ENCODE results near the gene EEF2. TPM values are rescaled to one million over a fixed set of nuclear protein-coding genes. Genes with fewer than 3 reads are reported as not detected.
"Not testable (repeated sequence)": the region's sequence is repeated elsewhere in the genome, so short reads cannot be mapped to it uniquely, and the experiment has no call there.

The EEF2 gene
- total RNA-seq, 1 experiment from 2014 or later = 3,126 TPM

- POLR2A ChIA-PET = interaction anchor here (0.5 to 5.8 kb wide), 16 partner anchors 8 to 1113 kb away, joined by 3 to 245 read pairs (median 4); partner anchors contain the start of genes APBA3, EEF2, MRPL54 and PIAS4
- TF ChIP-seq CTCF (IDR thresholded peaks at IDR 0.05; ENCODE audit: unreplicated experiment) = no peak
- Mint-ChIP-seq H3K4me1 (ENCODE audit: insufficient read depth, unreplicated experiment) (peaks cover 18% of the 10 kb centered on the region), H3K9me3 (ENCODE audit: unreplicated experiment) (no peaks in the 10 kb centered on the region), H3K27me3 (ENCODE audit: insufficient read depth, unreplicated experiment) (no peaks in the 10 kb centered on the region), H3K36me3 (ENCODE audit: insufficient read depth, unreplicated experiment) (peaks cover 70% of the 10 kb centered on the region), H3K27ac (ENCODE audit: low read depth, unreplicated experiment) (peak overlapping the region; percentile 88), H3K4me3 (ENCODE audit: unreplicated experiment) (peak overlapping the region; percentile 72)
- TSS peak; percentile 83 for BruUV-seq (replicated peaks)
- intact Hi-C loops (cut with micrococcal nuclease) = loop anchor here (2.0 kb wide), 1 partner anchor 116 kb away; no protein-coding TSS in a partner anchor
- DNase-seq (ENCODE audit: unreplicated experiment) = peak; percentile 96
- CTCF ChIA-PET = interaction anchor here (0.5 to 2.1 kb wide), 14 partner anchors 9 to 1687 kb away, joined by 3 to 14 read pairs (median 4); partner anchors contain the start of gene MRPL54
Measured at GRCh38 chr19:3968556-3969434, 16.5 kb downstream of the EEF2 start.

GRCh38 chr19:3967983-3968382 is 17.3 kb downstream of the EEF2 start:
- H3K4me3 Mint-ChIP-seq (ENCODE audit: unreplicated experiment); BruUV-seq (replicated peaks); H3K9me3 Mint-ChIP-seq (ENCODE audit: unreplicated experiment); DNase-seq (ENCODE audit: unreplicated experiment); H3K27me3 Mint-ChIP-seq (ENCODE audit: insufficient read depth, unreplicated experiment): not testable (repeated sequence)
- intact Hi-C loops (cut with micrococcal nuclease) = loop anchor here (2.0 kb wide), 1 partner anchor 115 kb away; no protein-coding TSS in a partner anchor
- peak overlapping the region; percentile 88 for H3K27ac Mint-ChIP-seq (ENCODE audit: low read depth, unreplicated experiment)
- CTCF ChIA-PET = interaction anchor here (0.5 to 2.1 kb wide), 4 partner anchors 115 to 205 kb away, joined by 3 to 14 read pairs (median 8); partner anchors contain the start of gene MRPL54
- peaks cover 18% of the 10 kb centered on the region for H3K4me1 Mint-ChIP-seq (ENCODE audit: insufficient read depth, unreplicated experiment)
- POLR2A ChIA-PET = interaction anchor here (0.5 to 5.8 kb wide), 9 partner anchors 9 to 521 kb away, joined by 3 to 245 read pairs (median 7); partner anchors contain the start of genes APBA3, EEF2, MRPL54 and PIAS4
- H3K36me3 Mint-ChIP-seq (ENCODE audit: insufficient read depth, unreplicated experiment) = peaks cover 77% of the 10 kb centered on the region

DNA sequence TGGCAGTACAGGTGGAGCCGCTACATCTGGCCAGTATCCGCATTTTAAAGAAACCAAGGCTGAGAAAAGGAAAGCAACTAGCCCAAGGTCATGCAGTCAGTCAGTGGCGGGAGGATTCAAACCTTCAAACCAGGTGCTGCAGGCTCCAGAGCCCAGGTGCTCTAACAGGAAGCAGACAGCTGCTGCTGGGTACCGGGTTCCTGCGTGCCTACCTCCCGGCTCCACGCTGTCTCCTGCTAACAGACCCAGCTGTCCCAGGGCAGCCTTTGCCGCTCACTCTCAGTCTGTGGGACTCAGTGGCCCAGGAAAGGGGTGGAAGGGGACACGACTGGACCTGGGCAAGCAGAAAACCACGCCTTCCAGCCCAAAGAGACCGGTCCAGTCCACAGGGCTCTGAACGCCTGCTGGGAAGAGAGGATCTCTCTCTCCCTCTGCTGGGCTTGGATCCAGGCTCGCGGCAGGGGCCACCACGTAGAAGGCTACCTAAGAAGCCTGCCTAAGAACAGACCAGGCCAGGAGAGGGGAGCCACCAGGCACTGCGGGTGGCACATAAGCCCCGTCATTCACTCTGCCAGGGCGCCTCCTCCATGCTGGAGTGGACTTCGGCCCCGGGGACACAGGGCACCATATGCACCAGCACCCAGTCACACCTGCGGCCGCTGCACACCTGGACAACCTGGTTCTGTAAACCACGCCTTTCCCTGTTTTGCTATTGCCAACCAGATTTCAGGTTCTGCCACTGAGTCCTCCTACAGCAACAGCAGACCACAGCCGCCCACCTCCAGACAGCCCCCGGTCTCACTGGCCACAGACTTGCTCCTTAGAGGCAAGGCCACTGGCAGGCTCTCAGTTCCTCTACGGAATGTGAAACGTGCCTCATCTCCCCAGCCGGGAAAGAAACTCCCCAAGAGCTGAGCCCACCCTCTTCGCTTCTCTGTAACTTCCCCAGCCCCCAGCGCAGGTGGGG is 18.9 kb downstream of the EEF2 start:
- Mint-ChIP-seq H3K27me3 (ENCODE audit: insufficient read depth, unreplicated experiment) (no peaks in the 10 kb centered on the region), H3K36me3 (ENCODE audit: insufficient read depth, unreplicated experiment) (peaks cover 77% of the 10 kb centered on the region), H3K4me1 (ENCODE audit: insufficient read depth, unreplicated experiment) (peaks cover 18% of the 10 kb centered on the region), H3K9me3 (ENCODE audit: unreplicated experiment) (no peaks in the 10 kb centered on the region), H3K27ac (ENCODE audit: low read depth, unreplicated experiment) (peak overlapping the region; percentile 19), H3K4me3 (ENCODE audit: unreplicated experiment) (no peak overlapping the region)
- no TSS peak for BruUV-seq (replicated peaks)
- POLR2A ChIA-PET = no interaction called here
- CTCF ChIA-PET = interaction anchor here (0.6 kb wide), 1 partner anchor 210 kb away, joined by 3 read pairs; no protein-coding TSS in a partner anchor
- no peak for TF ChIP-seq CTCF (IDR thresholded peaks at IDR 0.05; ENCODE audit: unreplicated experiment)
- intact Hi-C loops (cut with micrococcal nuclease) = no loop called here
- no peak for DNase-seq (ENCODE audit: unreplicated experiment)

Data from MCF 10A (cell line).